HCT116 (cell line): ENCODE measurements around the gene SCUBE2. TPM values are rescaled to one million over a fixed set of nuclear protein-coding genes. Genes with fewer than 3 reads are reported as not detected.

Experiments used
- ATAC-seq: fragments of 200-7000 bp; cut with Tn5 transposase; 2 replicates; pipeline ENCODE4 v1.9.1; 2020; ENCODE audit warnings: mild to moderate bottlenecking, moderate library complexity
- BruUV-seq: library from RNA; stranded (reverse); fragments of 400-500 nt; replicated peaks from 2 replicates; lab custom pipeline; 2021; lab: Mats Ljungman, UMichigan
- CTCF ChIA-PET: fragments of 300-600 bp; sonication (Branson Sonifier 250); formaldehyde crosslinking; loops from one replicate; lab custom pipeline; 2021; ENCODE audit warnings: antibody characterized with exemption; lab: Charles Lee
- POLR2A ChIA-PET: fragments of 300-600, 350-600 bp; sonication (Branson Sonifier 250); formaldehyde crosslinking; loops from one replicate; lab custom pipeline; 2021; ENCODE audit warnings: antibody characterized with exemption; lab: Charles Lee
- RAD21 ChIA-PET, 2 experiments: fragments of 300-600 bp; sonication (Branson Sonifier 250); formaldehyde crosslinking; loops; one replicate each; lab custom pipeline; 2023; ENCODE audit warnings: low total read pairs in 2 of 2; ENCODE audit not compliant: uncharacterized antibody in 2 of 2, unreplicated experiment in 2 of 2, low non-redundant PET in 1 of 2; lab: Charles Lee
- DNase-seq: peaks from one replicate; pipeline ENCODE4 v3.0.0-alpha.2; 2010; ENCODE audit warnings: low read depth, low spot score
- H2AFZ ChIP-seq: fragments of 200-600 bp; shearing (Covaris generic), sonication (generic); 2 replicates; pipeline ENCODE4 v1.6.1; 2017; ENCODE audit warnings: low read depth, mixed run types, mixed read lengths, antibody characterized with exemption, low read length; ENCODE audit not compliant: poor library complexity, severe bottlenecking
- H3K27ac ChIP-seq: 2 replicates; pipeline ENCODE4 v1.5.1; 2012; ENCODE audit warnings: low read depth, low read length
- H3K27me3 ChIP-seq: fragments of 200-600 bp; sonication (generic); 2 replicates; pipeline ENCODE4 v1.6.1; 2016; ENCODE audit warnings: mixed run types, low read length, mixed read lengths; ENCODE audit not compliant: insufficient read depth
- H3K36me3 ChIP-seq, 2 experiments: fragments of 200-500 bp in 1 of 2; fragments of 200-600 bp in 1 of 2; sonication (Bioruptor generic) in 1 of 2; sonication (generic) in 1 of 2; 2 replicates each; pipeline versions ENCODE4 v1.5.1 to v1.6.1; 2014 to 2016; ENCODE audit warnings: low read length in 2 of 2, inconsistent platforms in 1 of 2, mixed read lengths in 1 of 2, mixed run types in 1 of 2; ENCODE audit not compliant: insufficient read depth in 2 of 2, control insufficient read depth in 1 of 2
- H3K4me1 ChIP-seq, 2 experiments: fragments of 200-600 bp in 1 of 2; sonication (generic) in 1 of 2; 2 replicates each; pipeline versions ENCODE4 v1.5.1 to v1.6.1; 2012 to 2017; ENCODE audit warnings: low read length in 2 of 2, inconsistent platforms in 1 of 2, mild to moderate bottlenecking in 1 of 2, mixed read lengths in 1 of 2, mixed run types in 1 of 2, moderate library complexity in 1 of 2; ENCODE audit not compliant: insufficient read depth in 2 of 2, control insufficient read depth in 1 of 2
- H3K4me2 ChIP-seq: fragments of 200-600 bp; sonication (generic); 2 replicates; pipeline ENCODE4 v1.6.1; 2017; ENCODE audit warnings: mixed run types, low read length, mixed read lengths
- H3K4me3 ChIP-seq, 2 experiments: fragments of 200-600 bp in 1 of 2; sonication (generic) in 1 of 2; replicated peaks in 1 of 2; 2 replicates each; pipeline ENCODE4 v1.5.1; 2011 to 2016; ENCODE audit warnings: low read length in 2 of 2, control low read depth in 1 of 2, low read depth in 1 of 2, mild to moderate bottlenecking in 1 of 2, mixed read lengths in 1 of 2, mixed run types in 1 of 2
- H3K79me2 ChIP-seq: fragments of 200-600 bp; sonication (generic); 2 replicates; pipeline ENCODE4 v1.6.1; 2017; ENCODE audit warnings: mild to moderate bottlenecking, mixed run types, low read length, moderate library complexity, mixed read lengths; ENCODE audit not compliant: insufficient read depth
- H3K9ac ChIP-seq: fragments of 200-600 bp; sonication (generic); 2 replicates; pipeline ENCODE4 v1.6.1; 2016; ENCODE audit warnings: low read length, mixed read lengths
- H3K9me2 ChIP-seq: fragments of 200-600 bp; sonication (generic), shearing (Covaris generic); 2 replicates; pipeline ENCODE4 v1.6.1; 2017; ENCODE audit warnings: mixed run types, mild to moderate bottlenecking, moderate library complexity; ENCODE audit not compliant: insufficient read depth
- H3K9me3 ChIP-seq, 2 experiments: fragments of 200-500 bp in 1 of 2; fragments of 200-600 bp in 1 of 2; sonication (Bioruptor generic) in 1 of 2; sonication (generic) in 1 of 2; 2 replicates each; pipeline ENCODE4 v1.6.1; 2014 to 2017; ENCODE audit warnings: low read length in 2 of 2, mixed read lengths in 2 of 2, inconsistent platforms in 1 of 2, low read depth in 1 of 2, mild to moderate bottlenecking in 1 of 2, mixed run types in 1 of 2, moderate library complexity in 1 of 2; ENCODE audit not compliant: control insufficient read depth in 1 of 2, insufficient read depth in 1 of 2
- H4K20me1 ChIP-seq: fragments of 200-600 bp; sonication (generic), shearing (Covaris generic); 2 replicates; pipeline ENCODE4 v1.6.1; 2017; ENCODE audit warnings: mixed run types, mild to moderate bottlenecking, moderate library complexity; ENCODE audit not compliant: insufficient read depth
- CEBPB ChIP-seq: IDR thresholded peaks from 2 replicates; pipeline ENCODE4 v1.6.1; 2012; ENCODE audit warnings: low read depth
- EZH2 ChIP-seq: fragments of 200-600 bp; sonication (generic); IDR thresholded peaks from 2 replicates; pipeline ENCODE4 v1.6.1; 2017; ENCODE audit warnings: antibody characterized with exemption, mixed run types
- FOSL1 ChIP-seq: IDR thresholded peaks from 2 replicates; pipeline ENCODE4 v1.6.1; 2012; ENCODE audit warnings: low read depth
- POLR2A ChIP-seq: IDR thresholded peaks from 2 replicates; pipeline ENCODE4 v1.7.0; 2011; ENCODE audit warnings: borderline replicate concordance; ENCODE audit not compliant: insufficient read depth, insufficient read length; ENCODE audit errors: extremely low read depth
- SP1 ChIP-seq: IDR thresholded peaks from 2 replicates; pipeline ENCODE4 v1.6.1; 2012; ENCODE audit warnings: low read depth
- intact Hi-C: fragments of 100-400 bp; cut with micrococcal nuclease; formaldehyde crosslinking; loops from 2 replicates; pipeline ENCODE4 v1.10.0; 2022
- total RNA-seq: library from RNA; stranded (reverse); gene quantifications from one replicate; pipeline ENCODE4 v1.2.1, GENCODE V29; 2021; ENCODE audit not compliant: unreplicated experiment
- TF ChIP-seq, protein P1 (sequence below): IDR thresholded peaks from 2 replicates; pipeline ENCODE4 v1.6.1; 2012; ENCODE audit warnings: low read depth
- TF ChIP-seq, protein P2 (sequence below): IDR thresholded peaks from 2 replicates; pipeline ENCODE4 v1.6.1; 2012

Gene SCUBE2
- total RNA-seq, 1 experiment from 2014 or later = 1.3 TPM

DNA sequence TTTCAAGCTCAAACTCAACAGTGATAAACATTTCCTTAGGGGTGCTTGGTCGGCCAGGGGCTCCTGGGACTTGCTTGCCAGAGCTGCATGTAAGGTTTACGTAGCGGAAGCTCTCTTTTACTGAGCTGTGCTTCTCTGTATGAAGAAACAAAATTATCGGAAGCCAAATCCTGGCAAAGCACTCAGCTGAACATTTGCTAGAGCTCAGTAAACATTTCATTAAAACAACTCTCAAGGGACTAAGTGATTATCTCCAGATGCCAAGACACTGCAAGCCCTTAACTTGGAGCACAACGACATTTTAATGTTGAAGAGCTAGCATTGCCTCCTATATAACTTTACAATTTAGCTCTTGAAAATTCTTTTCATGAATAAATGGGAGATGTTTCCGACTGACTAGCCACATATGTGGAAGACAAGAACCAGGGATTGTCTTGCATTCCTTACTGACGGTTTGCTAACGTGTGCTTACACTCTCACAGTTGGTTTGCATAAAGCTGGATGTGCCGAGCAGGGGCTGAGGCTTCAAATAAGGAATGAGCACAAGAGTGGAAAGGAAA, 43.4 kb downstream of the SCUBE2 start:
- H3K9ac ChIP-seq = no peak overlapping the region
- CTCF ChIA-PET = no interaction called here
- DNase-seq = no peak
- TF ChIP-seq SP1 = no peak
- no peak for TF ChIP-seq POLR2A
- no peak for TF ChIP-seq CEBPB
- TF ChIP-seq EZH2 = no peak
- no peak for TF ChIP-seq FOSL1
- TF ChIP-seq, protein P1, sequence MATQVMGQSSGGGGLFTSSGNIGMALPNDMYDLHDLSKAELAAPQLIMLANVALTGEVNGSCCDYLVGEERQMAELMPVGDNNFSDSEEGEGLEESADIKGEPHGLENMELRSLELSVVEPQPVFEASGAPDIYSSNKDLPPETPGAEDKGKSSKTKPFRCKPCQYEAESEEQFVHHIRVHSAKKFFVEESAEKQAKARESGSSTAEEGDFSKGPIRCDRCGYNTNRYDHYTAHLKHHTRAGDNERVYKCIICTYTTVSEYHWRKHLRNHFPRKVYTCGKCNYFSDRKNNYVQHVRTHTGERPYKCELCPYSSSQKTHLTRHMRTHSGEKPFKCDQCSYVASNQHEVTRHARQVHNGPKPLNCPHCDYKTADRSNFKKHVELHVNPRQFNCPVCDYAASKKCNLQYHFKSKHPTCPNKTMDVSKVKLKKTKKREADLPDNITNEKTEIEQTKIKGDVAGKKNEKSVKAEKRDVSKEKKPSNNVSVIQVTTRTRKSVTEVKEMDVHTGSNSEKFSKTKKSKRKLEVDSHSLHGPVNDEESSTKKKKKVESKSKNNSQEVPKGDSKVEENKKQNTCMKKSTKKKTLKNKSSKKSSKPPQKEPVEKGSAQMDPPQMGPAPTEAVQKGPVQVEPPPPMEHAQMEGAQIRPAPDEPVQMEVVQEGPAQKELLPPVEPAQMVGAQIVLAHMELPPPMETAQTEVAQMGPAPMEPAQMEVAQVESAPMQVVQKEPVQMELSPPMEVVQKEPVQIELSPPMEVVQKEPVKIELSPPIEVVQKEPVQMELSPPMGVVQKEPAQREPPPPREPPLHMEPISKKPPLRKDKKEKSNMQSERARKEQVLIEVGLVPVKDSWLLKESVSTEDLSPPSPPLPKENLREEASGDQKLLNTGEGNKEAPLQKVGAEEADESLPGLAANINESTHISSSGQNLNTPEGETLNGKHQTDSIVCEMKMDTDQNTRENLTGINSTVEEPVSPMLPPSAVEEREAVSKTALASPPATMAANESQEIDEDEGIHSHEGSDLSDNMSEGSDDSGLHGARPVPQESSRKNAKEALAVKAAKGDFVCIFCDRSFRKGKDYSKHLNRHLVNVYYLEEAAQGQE = no peak
- TF ChIP-seq, protein P2, sequence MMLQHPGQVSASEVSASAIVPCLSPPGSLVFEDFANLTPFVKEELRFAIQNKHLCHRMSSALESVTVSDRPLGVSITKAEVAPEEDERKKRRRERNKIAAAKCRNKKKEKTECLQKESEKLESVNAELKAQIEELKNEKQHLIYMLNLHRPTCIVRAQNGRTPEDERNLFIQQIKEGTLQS = no peak
- TF ChIP-seq, all 23 proteins: peak for 0
- Histone ChIP-seq H2AFZ (no peak overlapping the region), H3K4me2 (no peak overlapping the region), H3K79me2 (no peaks in the 10 kb centered on the region), H3K9me3 (no peaks in the 10 kb centered on the region), H3K9me2 (no peaks in the 10 kb centered on the region), H3K4me3 (no peak overlapping the region), H3K27ac (no peak overlapping the region), H3K36me3 (no peaks in the 10 kb centered on the region), H3K27me3 (no peaks in the 10 kb centered on the region), H3K4me1 (no peaks in the 10 kb centered on the region), H4K20me1 (no peaks in the 10 kb centered on the region)
- POLR2A ChIA-PET = no interaction called here
- RAD21 ChIA-PET = no interaction called here
- intact Hi-C loops = no loop called here
- BruUV-seq = no TSS peak
- ATAC-seq = no peak
